NCI-H128 (cell line): ENCODE measurements around the gene GALNT12.

Experiments used
- DNase-seq: peaks from one replicate; lab custom pipeline; 2025; ENCODE audit not compliant: unreplicated experiment; lab: John Stamatoyannopoulos, UW

The GALNT12 gene

GRCh38 chr9:98899408-98900056, 92.1 kb downstream of the GALNT12 start:
- DNase-seq, result no peak
